HG03575 (cell line): ENCODE measurements around the gene ESRRA.
"Not testable (repeated sequence)": the region's sequence is repeated elsewhere in the genome, so short reads cannot be mapped to it uniquely, and the experiment has no call there.

Experiments used
- ATAC-seq: cut with Tn5 transposase; IDR thresholded peaks from one replicate; pipeline ENCODE4 v1.9.1; 2021; ENCODE audit not compliant: unreplicated experiment, insufficient number of reproducible peaks, low FRiP score; ENCODE audit errors: extremely low read depth

Gene ESRRA

DNA sequence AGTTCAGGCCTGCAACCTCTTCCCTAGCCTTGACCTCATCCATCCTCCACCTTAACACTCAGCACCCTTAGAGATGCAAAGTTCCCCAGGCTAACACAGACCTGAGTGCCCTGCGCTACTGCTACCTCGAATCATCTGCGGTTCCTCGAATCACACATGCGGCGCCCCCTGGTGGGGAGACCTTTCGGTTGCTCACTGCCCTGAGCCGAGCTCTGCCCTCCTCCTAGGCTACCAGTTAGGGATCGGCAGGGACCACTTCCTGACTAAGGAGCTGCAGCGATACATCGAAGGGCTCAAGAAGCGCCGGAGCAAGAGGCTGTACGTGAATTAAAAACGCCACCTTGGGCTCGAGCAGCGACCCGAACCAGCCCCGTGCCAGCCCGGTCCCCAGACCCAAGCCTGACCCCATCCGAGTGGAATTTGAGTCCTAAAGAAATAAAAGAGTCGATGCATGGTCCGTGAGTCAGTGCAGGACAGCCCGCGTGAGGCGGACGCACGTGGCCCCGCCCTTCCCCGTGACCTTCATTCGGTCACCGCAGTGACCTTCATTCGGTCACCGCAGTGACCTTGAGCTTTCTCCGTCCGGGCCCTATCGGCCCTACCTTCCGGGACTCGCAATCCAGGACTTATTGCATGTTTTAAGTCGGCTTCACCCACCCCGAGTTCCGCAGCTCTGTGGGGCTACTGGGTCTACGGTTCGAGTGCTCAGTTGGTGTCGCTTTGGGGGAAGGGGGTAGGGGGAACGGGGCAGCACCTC is 830 bp upstream of the ESRRA start:
- ATAC-seq: no peak

DNA sequence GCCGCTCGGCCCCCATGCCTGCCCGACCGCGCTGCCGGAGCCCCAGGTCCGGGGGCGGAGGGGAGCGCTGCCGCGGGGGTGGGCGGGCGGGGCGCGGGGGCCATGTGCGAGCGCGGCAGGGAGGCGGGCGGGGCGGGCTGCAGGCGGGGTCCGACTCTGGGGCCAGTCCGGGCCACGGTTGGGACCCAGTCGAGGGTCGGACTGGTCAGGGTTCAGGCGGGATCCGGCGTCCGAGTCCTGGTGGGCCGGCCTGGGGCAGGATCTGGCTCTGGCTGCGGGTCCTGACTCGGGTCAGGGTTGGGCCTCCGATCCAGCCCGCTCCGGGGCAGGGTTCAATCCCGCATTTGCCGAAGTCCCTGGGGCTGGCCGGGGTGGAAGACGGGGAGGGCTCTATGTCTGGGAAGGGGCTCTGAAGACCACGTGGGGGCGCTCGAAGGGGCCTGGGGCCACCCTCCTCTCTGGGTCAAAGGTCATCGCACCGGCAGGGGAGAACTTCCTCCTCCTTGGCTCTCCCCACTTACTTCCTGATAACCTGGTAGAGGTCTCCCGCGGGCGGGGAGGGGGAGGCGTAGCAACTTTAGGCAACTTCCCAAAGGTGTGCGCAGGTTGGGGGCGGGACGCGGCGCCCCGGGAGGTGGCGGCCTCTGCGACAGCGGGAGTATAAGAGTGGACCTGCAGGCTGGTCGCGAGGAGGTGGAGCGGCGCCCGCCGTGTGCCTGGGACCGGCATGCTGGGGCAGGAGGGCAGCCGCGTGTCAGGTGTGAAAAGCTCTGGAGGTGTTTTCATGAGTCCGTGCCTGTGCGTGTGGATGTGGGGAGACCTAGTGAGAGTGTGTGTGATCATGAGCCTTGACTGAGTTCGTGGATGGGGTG is 603 bp downstream of the ESRRA start:
- no peak for ATAC-seq

DNA sequence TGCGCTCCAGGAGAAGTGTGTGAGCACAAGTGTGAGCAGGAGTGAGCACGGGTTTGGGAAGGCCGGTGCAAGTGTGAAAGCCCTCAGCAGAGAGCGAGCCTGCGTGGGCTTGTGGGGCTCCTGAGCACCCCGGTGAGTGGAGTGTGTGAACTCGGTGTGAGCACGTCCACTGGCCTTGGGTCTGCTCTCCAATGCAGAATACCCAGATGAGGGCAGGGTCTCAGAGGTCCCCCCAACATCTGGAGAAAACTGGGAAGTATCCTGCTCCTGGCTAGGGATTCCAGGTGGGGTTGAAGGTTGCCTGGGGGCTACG is 1.2 kb downstream of the ESRRA start:
- no peak for ATAC-seq

DNA sequence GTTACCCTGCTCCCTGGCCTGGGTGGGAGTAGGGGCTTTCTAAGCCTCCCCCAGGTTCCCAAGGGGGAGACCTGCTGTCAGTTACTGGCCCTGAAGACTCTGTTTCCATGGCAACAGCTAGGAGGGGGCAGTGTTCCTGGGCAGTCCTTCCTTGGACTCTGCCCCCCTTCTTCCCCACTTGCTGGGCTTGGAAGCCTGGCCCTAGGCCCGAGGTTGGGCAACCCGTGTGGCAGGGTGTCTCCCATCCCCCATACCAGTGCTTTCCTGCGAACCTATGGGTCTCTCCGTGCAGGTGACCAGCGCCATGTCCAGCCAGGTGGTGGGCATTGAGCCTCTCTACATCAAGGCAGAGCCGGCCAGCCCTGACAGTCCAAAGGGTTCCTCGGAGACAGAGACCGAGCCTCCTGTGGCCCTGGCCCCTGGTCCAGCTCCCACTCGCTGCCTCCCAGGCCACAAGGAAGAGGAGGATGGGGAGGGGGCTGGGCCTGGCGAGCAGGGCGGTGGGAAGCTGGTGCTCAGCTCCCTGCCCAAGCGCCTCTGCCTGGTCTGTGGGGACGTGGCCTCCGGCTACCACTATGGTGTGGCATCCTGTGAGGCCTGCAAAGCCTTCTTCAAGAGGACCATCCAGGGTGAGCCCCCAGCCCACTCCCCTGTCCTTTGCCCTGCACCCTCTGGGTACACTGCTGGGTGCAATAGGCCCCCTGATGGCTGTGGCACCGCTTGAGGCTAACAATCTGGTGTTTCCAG is 1.7 kb downstream of the ESRRA start:
- ATAC-seq: no peak

DNA sequence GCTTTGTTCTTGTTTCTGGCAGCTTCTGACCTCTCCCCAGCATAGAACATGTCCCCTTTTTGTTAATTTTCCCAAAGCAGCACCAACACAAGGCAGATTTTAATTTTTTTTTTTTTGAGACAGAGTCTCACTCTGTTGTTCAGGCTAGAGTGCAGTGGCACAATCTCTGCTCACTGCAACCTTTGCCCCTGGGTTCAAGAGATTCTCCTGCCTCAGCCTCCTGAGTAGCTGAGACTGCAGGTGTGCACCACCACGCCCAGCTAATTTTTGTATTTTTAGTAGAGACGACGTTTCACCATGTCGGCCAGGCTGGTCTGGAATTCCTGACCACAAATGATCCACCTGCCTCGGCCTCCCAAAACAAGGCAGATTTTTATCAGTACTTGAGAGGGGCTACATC is 2.5 kb downstream of the ESRRA start:
- ATAC-seq: not testable (repeated sequence)

DNA sequence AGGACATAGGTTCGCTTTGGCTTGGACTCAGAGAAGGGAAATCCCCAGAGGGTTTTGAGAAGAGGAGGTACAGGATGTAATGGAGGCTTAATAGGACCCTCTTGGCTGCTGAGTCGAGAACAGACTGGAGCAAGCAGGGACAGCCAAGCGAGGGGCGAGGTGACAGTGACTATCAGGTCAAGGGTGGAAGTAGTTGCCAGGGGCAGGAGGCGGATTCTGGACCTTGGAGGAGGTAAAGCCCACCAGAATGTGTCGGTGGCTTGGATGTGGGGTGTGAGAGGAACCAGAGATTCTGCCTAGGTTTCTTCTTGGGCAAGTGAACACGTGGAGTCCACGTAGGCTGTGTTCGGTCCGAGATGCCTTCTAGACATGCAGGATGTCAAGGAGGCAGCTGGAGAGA is 7.6 kb downstream of the ESRRA start:
- ATAC-seq: no peak

DNA sequence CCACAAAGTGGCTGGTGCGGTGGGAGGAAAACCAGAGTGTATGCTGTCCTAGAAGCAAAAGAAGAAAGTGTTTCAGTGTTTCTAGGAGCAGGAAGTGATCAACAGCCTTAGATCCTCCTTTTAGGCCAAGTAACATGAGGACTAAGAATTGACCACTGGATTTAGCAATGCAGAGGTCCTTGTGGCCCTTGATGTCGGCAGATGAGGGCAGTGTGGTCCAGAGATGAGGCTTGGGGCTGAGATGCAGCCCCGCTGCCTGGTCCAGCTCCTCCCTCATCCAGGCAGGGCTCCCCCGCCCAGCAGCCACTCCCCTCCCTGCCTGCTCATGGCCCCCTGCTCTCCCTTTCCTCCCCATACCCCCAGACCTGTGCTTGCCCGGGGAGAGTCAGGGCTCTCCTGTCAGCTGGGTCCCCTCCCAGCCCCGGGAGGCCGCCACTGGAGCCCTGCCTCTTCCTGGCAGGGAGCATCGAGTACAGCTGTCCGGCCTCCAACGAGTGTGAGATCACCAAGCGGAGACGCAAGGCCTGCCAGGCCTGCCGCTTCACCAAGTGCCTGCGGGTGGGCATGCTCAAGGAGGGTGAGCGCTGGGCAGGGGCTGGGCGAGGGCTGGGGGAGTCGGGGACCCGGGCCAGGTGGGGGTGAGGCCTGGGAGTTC is 8.3 kb downstream of the ESRRA start:
- no peak for ATAC-seq

DNA sequence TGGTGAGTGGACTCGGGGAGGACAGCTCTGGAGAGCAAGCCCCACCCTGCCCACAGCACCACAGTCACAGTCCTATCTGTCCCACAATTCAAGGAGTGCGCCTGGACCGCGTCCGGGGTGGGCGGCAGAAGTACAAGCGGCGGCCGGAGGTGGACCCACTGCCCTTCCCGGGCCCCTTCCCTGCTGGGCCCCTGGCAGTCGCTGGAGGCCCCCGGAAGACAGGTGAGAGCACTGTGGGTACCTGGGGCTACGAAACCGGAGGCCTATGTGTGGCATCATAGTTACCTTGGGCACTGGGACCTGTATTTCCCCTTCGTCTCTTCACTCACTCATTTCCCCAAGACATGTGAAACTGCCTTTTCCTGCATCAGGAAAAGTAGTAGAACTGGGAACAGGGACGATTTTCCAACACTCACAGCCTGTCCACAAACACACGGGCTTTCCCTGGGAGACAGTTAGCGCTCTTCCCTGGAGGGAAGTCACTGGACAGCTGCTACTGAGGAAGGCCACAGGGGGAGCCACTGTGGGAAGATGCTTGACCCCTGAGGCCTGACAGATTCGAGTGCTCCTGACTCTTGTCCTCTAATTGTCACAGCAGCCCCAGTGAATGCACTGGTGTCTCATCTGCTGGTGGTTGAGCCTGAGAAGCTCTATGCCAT is 9.0 kb downstream of the ESRRA start:
- no peak for ATAC-seq

DNA sequence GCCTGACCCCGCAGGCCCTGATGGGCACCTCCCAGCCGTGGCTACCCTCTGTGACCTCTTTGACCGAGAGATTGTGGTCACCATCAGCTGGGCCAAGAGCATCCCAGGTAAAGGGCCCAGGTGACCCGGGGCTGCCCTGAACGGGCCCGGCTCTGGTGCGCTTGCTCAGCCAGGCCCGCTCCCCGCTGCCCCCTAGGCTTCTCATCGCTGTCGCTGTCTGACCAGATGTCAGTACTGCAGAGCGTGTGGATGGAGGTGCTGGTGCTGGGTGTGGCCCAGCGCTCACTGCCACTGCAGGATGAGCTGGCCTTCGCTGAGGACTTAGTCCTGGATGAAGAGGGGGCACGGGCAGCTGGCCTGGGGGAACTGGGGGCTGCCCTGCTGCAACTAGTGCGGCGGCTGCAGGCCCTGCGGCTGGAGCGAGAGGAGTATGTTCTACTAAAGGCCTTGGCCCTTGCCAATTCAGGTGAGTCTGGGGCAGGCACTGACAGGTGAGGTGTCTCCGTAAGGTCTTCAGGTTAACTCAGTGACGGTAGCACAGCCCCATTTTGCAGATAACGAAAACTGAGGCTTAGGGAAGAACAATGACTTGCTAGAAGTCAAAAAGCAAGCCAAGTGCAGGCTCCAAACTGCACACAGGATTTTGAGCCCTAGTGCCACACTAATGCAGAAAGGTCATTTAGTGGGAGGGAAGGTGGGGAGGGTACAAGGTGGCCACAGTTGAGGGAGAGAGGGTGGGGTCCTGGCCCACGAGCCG is 9.7 kb downstream of the ESRRA start:
- ATAC-seq: no peak

DNA sequence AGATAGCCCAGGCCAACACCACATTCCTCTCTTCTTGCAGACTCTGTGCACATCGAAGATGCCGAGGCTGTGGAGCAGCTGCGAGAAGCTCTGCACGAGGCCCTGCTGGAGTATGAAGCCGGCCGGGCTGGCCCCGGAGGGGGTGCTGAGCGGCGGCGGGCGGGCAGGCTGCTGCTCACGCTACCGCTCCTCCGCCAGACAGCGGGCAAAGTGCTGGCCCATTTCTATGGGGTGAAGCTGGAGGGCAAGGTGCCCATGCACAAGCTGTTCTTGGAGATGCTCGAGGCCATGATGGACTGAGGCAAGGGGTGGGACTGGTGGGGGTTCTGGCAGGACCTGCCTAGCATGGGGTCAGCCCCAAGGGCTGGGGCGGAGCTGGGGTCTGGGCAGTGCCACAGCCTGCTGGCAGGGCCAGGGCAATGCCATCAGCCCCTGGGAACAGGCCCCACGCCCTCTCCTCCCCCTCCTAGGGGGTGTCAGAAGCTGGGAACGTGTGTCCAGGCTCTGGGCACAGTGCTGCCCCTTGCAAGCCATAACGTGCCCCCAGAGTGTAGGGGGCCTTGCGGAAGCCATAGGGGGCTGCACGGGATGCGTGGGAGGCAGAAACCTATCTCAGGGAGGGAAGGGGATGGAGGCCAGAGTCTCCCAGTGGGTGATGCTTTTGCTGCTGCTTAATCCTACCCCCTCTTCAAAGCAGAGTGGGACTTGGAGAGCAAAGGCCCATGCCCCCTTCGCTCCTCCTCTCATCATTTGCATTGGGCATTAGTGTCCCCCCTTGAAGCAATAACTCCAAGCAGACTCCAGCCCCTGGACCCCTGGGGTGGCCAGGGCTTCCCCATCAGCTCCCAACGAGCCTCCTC is 10.6 kb downstream of the ESRRA start:
- not testable (repeated sequence) for ATAC-seq

DNA sequence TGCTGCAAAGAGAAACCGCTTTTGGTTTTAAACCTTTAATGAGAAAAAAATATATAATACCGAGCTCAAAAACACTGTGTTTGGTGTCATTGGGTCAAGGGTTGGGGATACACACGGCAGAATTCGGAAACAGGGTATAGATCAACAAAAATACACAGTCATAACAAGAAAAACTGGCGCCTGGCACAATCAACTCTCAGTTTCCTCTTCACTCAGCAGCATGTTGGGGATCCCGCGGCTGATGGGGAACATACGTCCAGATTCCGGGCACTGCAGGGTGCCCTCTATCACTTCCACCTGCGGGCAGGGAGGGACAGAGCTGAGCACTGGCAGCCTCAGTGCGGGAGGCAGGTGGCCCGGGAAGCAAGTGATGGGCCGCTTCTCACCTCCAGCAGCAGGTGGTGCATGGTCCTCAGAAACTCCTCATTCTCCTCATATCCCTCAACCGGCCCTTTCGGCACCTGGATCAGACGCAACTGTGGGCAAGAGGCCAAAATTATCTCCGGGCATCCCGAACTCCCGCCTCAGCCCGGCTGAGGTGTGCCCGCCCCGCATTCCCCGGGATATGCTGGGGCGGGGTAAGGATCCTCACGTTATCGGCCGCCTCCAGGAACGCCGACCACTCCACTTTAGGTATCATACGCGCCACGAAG is 11.5 kb downstream of the ESRRA start:
- ATAC-seq: no peak

DNA sequence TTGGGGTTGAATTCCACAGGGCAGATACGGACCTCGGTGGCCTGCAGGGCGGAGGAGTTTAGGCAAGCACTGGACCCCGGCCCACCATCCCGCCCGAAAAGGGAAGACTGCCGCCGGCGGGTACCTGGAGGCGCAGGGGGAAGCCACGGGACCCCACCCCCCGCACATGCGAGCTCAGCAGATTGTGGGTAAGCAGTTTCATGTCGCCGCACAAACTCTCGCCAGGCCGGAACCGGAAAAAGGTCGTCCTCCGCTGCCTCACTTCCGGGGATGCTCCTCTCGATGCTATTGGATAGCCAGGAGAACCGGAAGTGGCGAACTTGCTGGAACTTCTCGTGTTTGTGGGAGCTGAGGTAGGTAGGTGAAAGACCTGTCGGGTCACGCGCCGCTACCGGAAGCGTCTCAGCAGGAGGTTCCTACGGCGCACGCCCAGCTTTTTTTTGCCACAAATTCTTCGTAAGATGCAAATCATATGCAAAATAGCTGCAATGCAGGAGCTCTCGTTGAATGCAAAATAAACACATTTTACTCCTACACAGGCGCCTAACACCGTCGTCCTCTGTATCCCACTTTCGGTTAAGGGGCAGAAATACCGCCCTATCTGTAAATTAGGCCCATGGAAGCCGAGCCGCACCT is 12.1 kb downstream of the ESRRA start, which contains the start of gene TRMT112:
TRMT112 (minus strand) TSS at position 235 of the 636 bp plus-strand sequence; CDS start at position 202, 33 bp downstream.
- ATAC-seq: no peak

DNA sequence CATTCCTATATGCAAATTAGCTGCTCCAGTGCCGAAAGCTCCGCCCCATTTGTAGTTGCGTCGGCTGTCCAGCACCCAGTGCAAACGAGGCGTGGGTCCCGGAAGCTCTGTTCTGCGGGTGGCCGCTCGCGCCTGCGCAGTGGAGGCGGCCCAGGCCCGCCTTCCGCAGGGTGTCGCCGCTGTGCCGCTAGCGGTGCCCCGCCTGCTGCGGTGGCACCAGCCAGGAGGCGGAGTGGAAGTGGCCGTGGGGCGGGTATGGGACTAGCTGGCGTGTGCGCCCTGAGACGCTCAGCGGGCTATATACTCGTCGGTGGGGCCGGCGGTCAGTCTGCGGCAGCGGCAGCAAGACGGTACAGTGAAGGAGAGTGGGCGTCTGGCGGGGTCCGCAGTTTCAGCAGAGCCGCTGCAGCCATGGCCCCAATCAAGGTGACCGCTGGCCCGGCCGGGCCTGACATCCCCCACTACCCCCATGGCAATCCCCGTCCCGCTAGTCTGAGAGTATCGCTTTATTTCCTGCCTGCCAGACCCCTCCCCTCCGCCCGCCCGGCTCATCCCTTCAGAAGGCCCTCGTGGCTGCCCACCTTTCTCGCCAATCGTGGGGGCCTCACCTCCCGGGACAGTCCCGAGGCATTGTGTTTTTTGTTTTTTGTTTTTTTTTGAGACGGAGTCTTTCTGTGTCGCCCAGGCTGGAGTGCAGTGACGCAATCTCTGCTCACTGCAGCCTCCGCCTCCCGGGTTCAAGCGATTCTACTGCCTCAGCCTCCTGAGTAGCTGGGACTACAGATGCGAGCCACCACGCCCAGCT is 12.8 kb downstream of the ESRRA start, which contains the start of gene PRDX5:
PRDX5 (plus strand) TSS at position 161 of the 805 bp plus-strand sequence; CDS start at position 256, 95 bp downstream.
- ATAC-seq: no peak

DNA sequence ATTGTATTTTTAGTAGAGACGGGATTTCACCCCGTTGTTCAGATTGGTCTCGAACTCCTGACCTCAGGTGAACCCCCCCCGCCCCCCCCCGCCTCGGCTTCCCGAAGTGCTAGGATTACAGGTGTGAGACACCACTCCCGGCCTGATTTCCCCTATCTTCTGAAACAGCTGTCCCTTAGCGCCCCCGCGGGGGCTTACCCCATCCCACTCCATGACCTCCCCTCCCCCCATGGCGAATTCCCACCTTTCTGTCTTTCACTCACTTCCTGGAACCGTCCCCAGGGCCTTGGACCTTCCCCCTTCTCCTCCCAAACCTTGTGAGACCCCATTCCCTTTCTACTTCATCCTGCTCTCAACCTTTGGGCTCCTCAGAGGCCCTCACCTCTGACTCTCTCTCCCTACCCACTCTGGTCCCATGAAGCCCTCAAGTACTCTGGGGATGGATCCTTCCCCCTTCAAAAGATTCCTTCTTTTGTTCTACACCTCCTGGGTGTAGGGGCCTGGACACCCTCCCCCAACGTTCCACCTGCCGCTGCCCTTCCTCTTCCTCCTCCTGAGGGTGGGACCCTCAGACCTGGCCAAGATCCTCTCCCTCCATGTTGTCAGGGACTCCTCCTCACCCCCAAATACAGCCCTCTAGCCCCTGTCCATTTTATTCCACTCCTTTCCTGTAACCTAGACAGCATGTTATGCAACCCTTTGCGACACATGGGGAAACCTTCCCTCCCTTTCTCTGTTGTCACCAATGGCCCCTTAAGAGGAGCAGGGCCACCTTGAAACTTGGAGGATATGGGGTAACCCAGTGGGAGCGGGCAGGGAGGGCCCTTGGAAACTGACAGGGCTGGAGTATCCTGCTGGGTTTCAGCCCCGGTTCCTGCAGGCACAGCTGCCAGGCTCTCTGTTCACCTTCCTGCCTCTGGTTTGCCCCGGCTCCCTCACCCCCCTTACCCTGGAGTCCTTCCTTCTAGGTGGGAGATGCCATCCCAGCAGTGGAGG is 13.7 kb downstream of the ESRRA start:
- no peak for ATAC-seq
